NB4 (cell line): ENCODE results near the gene CWC27.

Experiments used
- CTCF ChIP-seq: IDR thresholded peaks from one replicate; pipeline ENCODE4 v1.5.1; 2012; ENCODE audit warnings: low read depth, low read length
- POLR2A ChIP-seq: IDR thresholded peaks from 2 replicates; pipeline ENCODE4 v1.6.1; 2011; ENCODE audit warnings: mild to moderate bottlenecking; ENCODE audit not compliant: insufficient read length; ENCODE audit errors: extremely low read depth

DNA sequence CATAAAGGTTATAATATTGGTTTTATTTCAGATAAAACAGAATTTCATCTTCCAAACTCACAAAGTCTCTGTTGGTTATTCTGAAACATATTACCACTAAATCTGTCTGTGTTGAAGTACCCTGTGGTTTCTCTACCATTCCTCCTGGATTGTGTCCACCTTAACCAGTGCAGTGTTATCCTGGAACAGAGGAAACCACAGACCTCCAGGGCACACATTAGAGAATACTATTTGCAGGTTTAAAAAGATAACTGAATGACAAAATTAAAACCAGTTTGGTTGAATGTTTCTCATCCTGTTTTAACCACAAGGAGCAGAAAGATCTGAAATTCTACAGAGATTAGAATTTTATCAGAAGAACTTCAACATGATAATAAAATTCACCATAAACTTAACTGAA lies 251.8 kb downstream of the CWC27 start:
- TF ChIP-seq POLR2A: no peak
- no peak for TF ChIP-seq CTCF
